Heart left ventricle (tissue), 16 donors: ENCODE measurements around the gene VASN. TPM values are rescaled to one million over a fixed set of nuclear protein-coding genes. Genes with fewer than 3 reads are reported as not detected.
"Not testable (repeated sequence)": the region's sequence is repeated elsewhere in the genome, so short reads cannot be mapped to it uniquely, and the experiment has no call there.

ENCODE experiments used
- ATAC-seq, 4 donors: fragments of 200-7000 bp; cut with Tn5 transposase; one replicate each; pipeline ENCODE4 v1.9.1; 2020 to 2022; ENCODE audit warnings: moderate library complexity in 4 of 4, mild to moderate bottlenecking in 3 of 4, moderate number of reproducible peaks in 1 of 4
- DNase-seq, 5 donors: peaks; one replicate each; pipeline ENCODE4 v3.0.0-alpha.2; 2020
- H3K27ac ChIP-seq, 12 donors: fragments of 200-600 bp; sonication (generic) in 4 of 12; one replicate each; pipeline versions ENCODE4 v1.5.0 to v1.8.0; 2016 to 2022; ENCODE audit warnings: mild to moderate bottlenecking in 2 of 12
- H3K27me3 ChIP-seq, 9 donors: fragments of 200-600 bp; sonication (generic) in 2 of 9; one replicate each; pipeline versions ENCODE4 v1.5.1 to v1.8.0; 2016 to 2022; ENCODE audit warnings: mild to moderate bottlenecking in 3 of 9
- H3K36me3 ChIP-seq, 9 donors: fragments of 200-600 bp; sonication (generic) in 2 of 9; one replicate each; pipeline versions ENCODE4 v1.5.0 to v1.8.0; 2018 to 2022; ENCODE audit warnings: mild to moderate bottlenecking in 2 of 9
- H3K4me1 ChIP-seq, 12 donors: fragments of 200-600 bp; sonication (generic) in 4 of 12; one replicate each; pipeline versions ENCODE4 v1.5.0 to v1.8.0; 2016 to 2022; ENCODE audit warnings: mild to moderate bottlenecking in 3 of 12
- H3K4me3 ChIP-seq, 12 donors: fragments of 200-600 bp; sonication (generic) in 4 of 12; one replicate each; pipeline versions ENCODE4 v1.5.0 to v1.8.0; 2017 to 2022; ENCODE audit warnings: mild to moderate bottlenecking in 9 of 12, moderate library complexity in 4 of 12
- H3K9me3 ChIP-seq, 12 donors: fragments of 200-600 bp; sonication (generic) in 4 of 12; one replicate each; pipeline versions ENCODE4 v1.5.0 to v1.8.0; 2016 to 2022; ENCODE audit warnings: mild to moderate bottlenecking in 1 of 12
- CTCF ChIP-seq, 12 donors: fragments of 200-600 bp; sonication (generic) in 4 of 12; IDR thresholded peaks; one replicate each; pipeline versions ENCODE4 v1.5.0 to v1.8.0; 2018 to 2022; ENCODE audit warnings: antibody characterized with exemption in 12 of 12, mild to moderate bottlenecking in 5 of 12
- POLR2A ChIP-seq, 2 donors: fragments of 450-650 bp; IDR thresholded peaks; one replicate each; pipeline ENCODE4 v1.6.1; 2017; ENCODE audit warnings: antibody characterized with exemption in 2 of 2, mild to moderate bottlenecking in 2 of 2, moderate library complexity in 2 of 2
- WGBS, 4 donors: extraction: QIAGEN DNeasy Blood & Tissue Kit in 2 of 4; methylation state at CpG; one replicate each; pipeline versions ENCODE4 v1.1.5 to v1.1.7; 2013 to 2018; 5-methylcytosine and 5-hydroxymethylcytosine counted together
- intact Hi-C, 10 donors: fragments of 100-400 bp; cut with DNase I; formaldehyde crosslinking; loops; one replicate each; pipeline versions ENCODE4 v1.11.1 to v1.14.2; 2022
- polyA plus RNA-seq, 2 donors: library from polyadenylated mRNA; stranded (reverse); fragments of 200-250 nt; gene quantifications; one replicate each; pipeline ENCODE4 v1.2.3, GENCODE V29; 2013
- total RNA-seq, 9 donors: library from RNA; depleted of rRNA in 2 of 9; stranded (reverse); fragments of >200 nt in 2 of 9; fragmentation: NEBNext Ultra II Directional in 3 of 9; extraction: Animal tissue kit (Norgen Biotek cat#: 25700) in 3 of 9; gene quantifications; one replicate each; pipeline versions ENCODE4 v1.1.0 to v1.2.4, GENCODE V29; 2016 to 2023
- donor health status: ischemic (EF 13 %, LVEDD 7.1; RV severe dilation, severe dysfunction).
- donor health status: healthy with polysubstance abuse.
- donor health status: DM: no; HTN: yes; CAD: no.
- donor health status: DM: no; HTN: no; CAD: no.
- donor health status: ischemic (EF 25% LVEDD 6.9; RV normal size, moderate dysfunction).
- donor health status: ischemic (EF 25% LVEDD 5.7; RV mildly dilated, moderate dysfunction).
- donor health status: healthy.
- donor health status: DM: yes; HTN: yes; CAD: no.
- donor health status: ischemic (EF 35%, LVEDD 5.7; RV mildly dilated, moderate dysfunction).
- donor health status: nonischemic (EF 11% LVEDD 7.7; RV severe dilation, severe dysfunction).
- donor health status: DM: yes; HTN: yes; CAD: no.
- donor health status: PGD.
- donor health status: ischemic (EF 29% LVEDD 5.4; RV normal size, mild dysfunction).
- donor health status: nonischemic (EF 23%, LVEDD 6.1; RV moderate dilation, normal function).

The VASN gene
- total and polyA plus RNA-seq, 11 donors, result 3.8 to 20.0 (median 6.2) TPM

GRCh38 chr16:4330277-4330874, 41.3 kb upstream of the VASN start:
- peaks cover 6 to 54% (median 41%) of the 10 kb centered on the region in 12 donors for H3K4me1 ChIP-seq
- H3K4me3 ChIP-seq, result no peak overlapping the region
- H3K36me3 ChIP-seq, result peaks cover 0 to 31% (median 24%) of the 10 kb centered on the region in 9 donors
- H3K9me3 ChIP-seq, result no peaks in the 10 kb centered on the region
- intact Hi-C loops, result loop anchor here in 7 of 10 donors (1.0 to 10.0 kb wide), 7 partner anchors 42 to 348 kb away; no protein-coding TSS in a partner anchor
- TF ChIP-seq POLR2A (IDR thresholded peaks at IDR 0.05), result no peak
- peak; percentile 95 to 100 (median 97) for TF ChIP-seq CTCF (IDR thresholded peaks at IDR 0.05)
- no peaks in the 10 kb centered on the region for H3K27me3 ChIP-seq
- H3K27ac ChIP-seq, result peak overlapping the region in 7 of 12 donors; percentile 80 to 98 (median 95)
- DNase-seq (peak; percentile 84 to 93 (median 85)), ATAC-seq (peak; percentile 52 to 66 (median 60))
- WGBS, 4 donors, result 47 to 57% (median 48%) methylated on average over 12 to 14 of the region's 14 CpGs

- Histone ChIP-seq H3K9me3 (no peaks in the 10 kb centered on the region), H3K36me3 (peaks cover 0 to 48% (median 40%) of the 10 kb centered on the region in 9 donors), H3K4me1 (peaks cover 6 to 38% (median 33%) of the 10 kb centered on the region in 12 donors), H3K27me3 (no peaks in the 10 kb centered on the region), H3K27ac (no peak overlapping the region), H3K4me3 (no peak overlapping the region)
- WGBS, 4 donors, result 87 to 91% (median 89%) methylated on average over 9 to 14 of the region's 14 CpGs
- no peak for ATAC-seq
- intact Hi-C loops, result loop anchor here in 6 of 10 donors (5.0 to 10.0 kb wide), 4 partner anchors 127 to 347 kb away; no protein-coding TSS in a partner anchor
- no peak for TF ChIP-seq CTCF (IDR thresholded peaks at IDR 0.05)
- no peak for TF ChIP-seq POLR2A (IDR thresholded peaks at IDR 0.05)
- DNase-seq, result no peak
Observed at GRCh38 chr16:4332083-4332482, 39.6 kb upstream of the VASN start.

GRCh38 chr16:4332623-4333307, 38.9 kb upstream of the VASN start:
- Histone ChIP-seq H3K27me3 (no peaks in the 10 kb centered on the region), H3K27ac (no peak overlapping the region), H3K9me3 (no peaks in the 10 kb centered on the region), H3K36me3 (peaks cover 0 to 55% (median 45%) of the 10 kb centered on the region in 9 donors), H3K4me1 (peaks cover 6 to 31% (median 28%) of the 10 kb centered on the region in 12 donors), H3K4me3 (no peak overlapping the region)
- DNase-seq (no peak), ATAC-seq (no peak)
- TF ChIP-seq CTCF (IDR thresholded peaks at IDR 0.05) (no peak), POLR2A (IDR thresholded peaks at IDR 0.05) (no peak)
- intact Hi-C loops, result loop anchor here in 6 of 10 donors (5.0 to 10.0 kb wide), 4 partner anchors 128 to 348 kb away; no protein-coding TSS in a partner anchor
- 86 to 91% (median 87%) methylated on average over 10 to 19 of the region's 19 CpGs for WGBS, 4 donors

GRCh38 chr16:4333308-4333638, 38.4 kb upstream of the VASN start:
- Histone ChIP-seq H3K4me1 (peaks cover 6 to 30% (median 24%) of the 10 kb centered on the region in 12 donors), H3K9me3 (no peaks in the 10 kb centered on the region), H3K27ac (no peak overlapping the region), H3K27me3 (no peaks in the 10 kb centered on the region), H3K36me3 (peaks cover 0 to 58% (median 46%) of the 10 kb centered on the region in 9 donors), H3K4me3 (no peak overlapping the region)
- DNase-seq, result no peak
- 77 to 82% (median 80%) methylated on average over 9 of the region's 9 CpGs; no CpG with 5 or more reads in 1 of the 4 donors for WGBS, 4 donors
- ATAC-seq, result no peak
- no peak for TF ChIP-seq CTCF (IDR thresholded peaks at IDR 0.05)
- intact Hi-C loops, result loop anchor here in 6 of 10 donors (5.0 to 10.0 kb wide), 4 partner anchors 128 to 348 kb away; no protein-coding TSS in a partner anchor

- DNase-seq, H3K27ac ChIP-seq, H3K4me3 ChIP-seq, H3K27me3 ChIP-seq, H3K9me3 ChIP-seq, ATAC-seq: not testable (repeated sequence)
- WGBS, 4 donors, result 93 to 96% (median 95%) methylated on average over 9 of the region's 9 CpGs
- H3K4me1 ChIP-seq, result peaks cover 6 to 30% (median 19%) of the 10 kb centered on the region in 12 donors
- H3K36me3 ChIP-seq, result peaks cover 0 to 62% (median 50%) of the 10 kb centered on the region in 9 donors
- intact Hi-C loops, result loop anchor here in 6 of 10 donors (5.0 to 10.0 kb wide), 4 partner anchors 129 to 349 kb away; no protein-coding TSS in a partner anchor
Observed at GRCh38 chr16:4333714-4334113, 37.9 kb upstream of the VASN start.
